ENCODE data around the gene NRG3. TPM values are rescaled to one million over a fixed set of nuclear protein-coding genes. Genes with fewer than 3 reads are reported as not detected.

The NRG3 gene
- total and polyA plus RNA-seq, 8 donors = 0.14 to 0.59 (median 0.25) TPM; not detected in 2

DNA sequence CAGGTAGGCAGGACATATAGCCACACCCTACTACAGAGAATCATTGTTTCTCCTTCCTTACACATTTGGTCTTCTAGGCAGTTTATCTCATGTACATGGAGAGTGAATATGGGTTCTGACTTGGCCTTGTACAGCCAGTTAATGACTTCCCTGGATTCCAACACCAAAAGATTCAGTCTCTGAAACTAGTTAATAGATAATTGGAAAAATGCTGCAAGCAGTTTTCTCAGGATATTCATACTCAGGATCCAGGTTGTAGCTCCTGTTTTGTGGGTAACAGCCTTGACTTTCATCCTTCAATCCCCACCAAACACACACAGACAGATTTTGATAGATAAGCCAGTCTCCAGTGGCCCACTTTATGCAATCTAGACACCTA, 690.2 kb downstream of the NRG3 start:
- DNase-seq = no peak
- intact Hi-C loops (cut with DNase I) = no loop called here
- Histone ChIP-seq H3K4me3 (no peak overlapping the region), H3K9me3 (no peaks in the 10 kb centered on the region), H3K36me3 (no peaks in the 10 kb centered on the region), H3K27ac (no peak overlapping the region), H3K27me3 (no peaks in the 10 kb centered on the region), H3K4me1 (no peaks in the 10 kb centered on the region)
- ATAC-seq = no peak
- no peak for FAIRE-seq
- no peak for TF ChIP-seq CTCF (IDR thresholded peaks at IDR 0.05)

DNA sequence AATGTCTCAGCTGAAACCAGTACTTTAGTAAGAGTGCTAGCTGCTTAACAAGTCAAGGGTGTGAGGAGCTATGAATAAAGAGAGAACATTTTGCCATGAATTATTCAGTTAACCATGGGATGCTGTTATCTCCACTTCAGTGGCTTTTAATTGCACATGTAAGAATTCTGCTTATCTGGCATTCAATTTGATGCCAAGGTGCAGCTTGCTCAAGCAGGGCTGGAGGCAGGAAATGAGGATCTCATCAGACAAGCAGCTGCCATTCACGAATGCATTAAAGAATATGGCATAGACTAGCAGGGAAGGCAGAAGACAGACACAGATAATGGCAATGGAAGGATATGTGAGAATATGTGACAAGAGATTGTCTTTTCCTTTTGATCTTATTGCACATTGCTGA, 697.8 kb downstream of the NRG3 start:
- 73 to 84% methylated on average over 1 of the region's 1 CpG for WGBS, 2 donors

DNA sequence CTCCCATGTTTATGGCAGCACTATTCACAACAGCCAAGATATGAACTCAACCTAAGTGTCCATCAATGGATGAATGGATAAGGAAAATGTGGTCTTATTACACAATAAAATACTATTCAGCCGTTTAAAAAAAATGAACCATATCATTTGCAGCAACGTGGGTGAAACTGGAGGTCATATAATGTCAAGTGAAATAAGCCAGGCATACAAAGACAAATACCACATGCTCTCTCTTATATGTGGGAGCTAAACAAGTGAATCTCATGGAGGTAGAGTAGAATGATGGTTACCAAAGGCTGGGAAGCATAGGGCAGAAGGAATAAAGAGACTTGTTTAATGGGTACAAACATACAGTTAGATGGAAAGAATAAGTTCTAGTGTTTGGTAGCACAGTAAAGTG, 699.1 kb downstream of the NRG3 start:
- ATAC-seq (no peak), FAIRE-seq (no peak), DNase-seq (no peak)
- Histone ChIP-seq H3K9me3 (no peaks in the 10 kb centered on the region), H3K27ac (no peak overlapping the region), H3K36me3 (no peaks in the 10 kb centered on the region), H3K27me3 (no peaks in the 10 kb centered on the region), H3K4me3 (no peak overlapping the region), H3K4me1 (peaks cover 0 to 7% (median 0%) of the 10 kb centered on the region in 3 donors)
- TF ChIP-seq CTCF (IDR thresholded peaks at IDR 0.05) = no peak
- 42 to 61% methylated on average over 2 of the region's 2 CpGs for WGBS, 2 donors
- intact Hi-C loops (cut with DNase I) = no loop called here

More for the DNA sequence above, 697.8 kb downstream of the NRG3 start:
- Histone ChIP-seq H3K4me3 (no peak overlapping the region), H3K4me1 (peaks cover 0 to 7% (median 0%) of the 10 kb centered on the region in 3 donors), H3K27me3 (no peaks in the 10 kb centered on the region), H3K27ac (no peak overlapping the region), H3K9me3 (no peaks in the 10 kb centered on the region), H3K36me3 (no peaks in the 10 kb centered on the region)
- ATAC-seq (no peak), FAIRE-seq (no peak), DNase-seq (no peak)
- TF ChIP-seq CTCF (IDR thresholded peaks at IDR 0.05) = no peak
- intact Hi-C loops (cut with DNase I) = no loop called here

DNA sequence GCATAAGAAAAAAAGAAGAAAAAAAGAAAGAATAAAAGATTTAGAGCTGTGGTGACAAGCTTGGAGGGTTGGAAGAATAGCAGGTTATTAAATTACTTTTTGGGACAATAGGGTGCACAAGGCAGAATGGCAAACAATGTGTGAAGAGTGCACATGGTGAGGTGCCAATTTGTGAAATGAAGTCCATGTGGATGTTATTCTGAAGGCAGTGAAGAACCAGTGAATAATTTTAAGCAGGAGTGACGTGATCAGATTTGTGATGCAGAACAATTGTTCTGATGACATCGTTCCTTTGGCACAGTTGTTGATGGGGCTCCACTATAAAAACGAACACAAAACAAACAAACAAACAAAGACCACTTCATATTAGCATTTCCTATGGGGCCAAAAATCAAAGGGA, 700.3 kb downstream of the NRG3 start:
- 69 to 75% methylated on average over 3 of the region's 3 CpGs for WGBS, 2 donors
- DNase-seq (no peak), ATAC-seq (no peak), FAIRE-seq (no peak)
- no peak for TF ChIP-seq CTCF (IDR thresholded peaks at IDR 0.05)
- no peaks in the 10 kb centered on the region for H3K36me3 ChIP-seq
- H3K27ac ChIP-seq = no peak overlapping the region
- H3K4me3 ChIP-seq = no peak overlapping the region
- no peaks in the 10 kb centered on the region for H3K9me3 ChIP-seq
- H3K4me1 ChIP-seq = peaks cover 0 to 7% (median 0%) of the 10 kb centered on the region in 3 donors
- intact Hi-C loops (cut with DNase I) = no loop called here
- no peaks in the 10 kb centered on the region for H3K27me3 ChIP-seq

DNA sequence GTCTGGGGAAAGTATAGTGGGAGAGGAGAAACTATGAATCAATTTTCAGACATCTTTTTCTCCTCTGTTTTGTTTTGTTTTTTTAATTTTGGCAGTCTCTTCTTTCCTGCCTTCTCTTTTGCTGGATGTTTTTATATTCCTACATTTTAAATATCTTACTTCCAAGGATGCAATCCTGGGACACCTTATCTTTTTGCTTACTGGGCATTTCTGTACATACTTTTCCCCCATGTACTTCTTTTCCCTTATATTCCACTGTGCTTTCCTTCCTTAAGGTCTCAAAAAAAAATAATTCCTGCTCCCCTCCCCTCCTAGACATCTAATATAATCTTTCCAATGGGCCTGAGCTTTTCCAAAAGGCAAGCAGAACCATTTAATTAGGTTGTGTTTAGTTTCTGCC, 701.1 kb downstream of the NRG3 start:
- intact Hi-C loops (cut with DNase I) = no loop called here
- ATAC-seq = no peak
- no peak for FAIRE-seq
- H3K4me3 ChIP-seq = no peak overlapping the region
- no peaks in the 10 kb centered on the region for H3K9me3 ChIP-seq
- no peaks in the 10 kb centered on the region for H3K36me3 ChIP-seq
- no peaks in the 10 kb centered on the region for H3K27me3 ChIP-seq
- no peak overlapping the region for H3K27ac ChIP-seq
- TF ChIP-seq CTCF (IDR thresholded peaks at IDR 0.05) = no peak
- peaks cover 0 to 7% (median 0%) of the 10 kb centered on the region in 3 donors for H3K4me1 ChIP-seq
- DNase-seq = no peak
